HG03571 (cell line): ENCODE results near the gene ADAMTSL3.

ENCODE experiments used
- ATAC-seq: cut with Tn5 transposase; IDR thresholded peaks from one replicate; pipeline ENCODE4 v1.9.1; 2021; ENCODE audit not compliant: unreplicated experiment

Gene ADAMTSL3

GRCh38 chr15:83858820-83859505, 205.0 kb downstream of the ADAMTSL3 start:
- no peak for ATAC-seq

- ATAC-seq, result no peak
These were observed 212.8 kb downstream of the ADAMTSL3 start for GRCh38 chr15:83866692-83867091.

- ATAC-seq, result no peak
These were observed 215.4 kb downstream of the ADAMTSL3 start for GRCh38 chr15:83869341-83869740.

- ATAC-seq, result no peak
These were observed 218.1 kb downstream of the ADAMTSL3 start for GRCh38 chr15:83871808-83872559.

GRCh38 chr15:83873966-83874365, 220.0 kb downstream of the ADAMTSL3 start:
- ATAC-seq, result no peak

GRCh38 chr15:83880529-83880928, 226.6 kb downstream of the ADAMTSL3 start:
- ATAC-seq, result no peak

GRCh38 chr15:83881156-83881555, 227.2 kb downstream of the ADAMTSL3 start:
- no peak for ATAC-seq

- no peak for ATAC-seq
These were observed 232.4 kb downstream of the ADAMTSL3 start for GRCh38 chr15:83886321-83886720.

- ATAC-seq, result no peak
These were observed 233.5 kb downstream of the ADAMTSL3 start for GRCh38 chr15:83887404-83887803.

GRCh38 chr15:83887961-83888360, 234.0 kb downstream of the ADAMTSL3 start:
- ATAC-seq, result no peak

GRCh38 chr15:83889995-83890394, 236.1 kb downstream of the ADAMTSL3 start:
- ATAC-seq, result no peak

- ATAC-seq, result no peak
These were observed 236.7 kb downstream of the ADAMTSL3 start for GRCh38 chr15:83890587-83890986.

- no peak for ATAC-seq
These were observed 238.6 kb downstream of the ADAMTSL3 start for GRCh38 chr15:83892498-83892897.

- ATAC-seq, result no peak
These were observed 239.4 kb downstream of the ADAMTSL3 start for GRCh38 chr15:83893308-83893707.

GRCh38 chr15:83897037-83897436, 243.1 kb downstream of the ADAMTSL3 start:
- no peak for ATAC-seq

GRCh38 chr15:83898361-83898760, 244.4 kb downstream of the ADAMTSL3 start:
- no peak for ATAC-seq

GRCh38 chr15:83899670-83900069, 245.7 kb downstream of the ADAMTSL3 start:
- ATAC-seq, result no peak

- ATAC-seq, result no peak
These were observed 250.5 kb downstream of the ADAMTSL3 start for GRCh38 chr15:83904107-83905040.

- no peak for ATAC-seq
These were observed 251.8 kb downstream of the ADAMTSL3 start for GRCh38 chr15:83905556-83906273.

GRCh38 chr15:83911345-83911744, 257.4 kb downstream of the ADAMTSL3 start:
- no peak for ATAC-seq

- no peak for ATAC-seq
These were observed 258.4 kb downstream of the ADAMTSL3 start for GRCh38 chr15:83912343-83912742.
